AML-193 (cell line): ENCODE data around the gene CNTNAP2.
"Not testable (repeated sequence)": the region's sequence is repeated elsewhere in the genome, so short reads cannot be mapped to it uniquely, and the experiment has no call there.

ENCODE experiments used
- DNase-seq, 2 experiments: peaks; one replicate each; lab custom pipeline; 2025; lab: John Stamatoyannopoulos, UW

Gene CNTNAP2

GRCh38 chr7:146889806-146890555, 773.4 kb downstream of the CNTNAP2 start:
- DNase-seq, result no peak

GRCh38 chr7:146892151-146892550, 775.5 kb downstream of the CNTNAP2 start:
- no peak for DNase-seq

GRCh38 chr7:146894927-146895326, 778.3 kb downstream of the CNTNAP2 start:
- DNase-seq, result no peak

- DNase-seq, result no peak
Observed at GRCh38 chr7:146902266-146902665, 785.7 kb downstream of the CNTNAP2 start.

- no peak for DNase-seq
Observed at GRCh38 chr7:146902728-146903127, 786.1 kb downstream of the CNTNAP2 start.

- not testable (repeated sequence) for DNase-seq
Observed at GRCh38 chr7:146905746-146906145, 789.1 kb downstream of the CNTNAP2 start.

GRCh38 chr7:146922782-146923181, 806.2 kb downstream of the CNTNAP2 start:
- no peak for DNase-seq

- no peak for DNase-seq
Observed at GRCh38 chr7:146926841-146927240, 810.2 kb downstream of the CNTNAP2 start.

GRCh38 chr7:146937836-146938235, 821.2 kb downstream of the CNTNAP2 start:
- DNase-seq, result no peak

GRCh38 chr7:146943483-146943882, 826.9 kb downstream of the CNTNAP2 start:
- DNase-seq, result no peak

GRCh38 chr7:146948703-146949102, 832.1 kb downstream of the CNTNAP2 start:
- DNase-seq, result peak; percentile 84 to 88

GRCh38 chr7:146956321-146956720, 839.7 kb downstream of the CNTNAP2 start:
- no peak for DNase-seq

- no peak for DNase-seq
Observed at GRCh38 chr7:146956853-146957252, 840.3 kb downstream of the CNTNAP2 start.

GRCh38 chr7:146960773-146961391, 844.3 kb downstream of the CNTNAP2 start:
- no peak for DNase-seq

- DNase-seq, result no peak
Observed at GRCh38 chr7:146961617-146962016, 845.0 kb downstream of the CNTNAP2 start.

GRCh38 chr7:146966274-146966673, 849.7 kb downstream of the CNTNAP2 start:
- no peak for DNase-seq

- DNase-seq, result no peak
Observed at GRCh38 chr7:146982482-146982881, 865.9 kb downstream of the CNTNAP2 start.

GRCh38 chr7:146991596-146991995, 875.0 kb downstream of the CNTNAP2 start:
- no peak for DNase-seq

- no peak for DNase-seq
Observed at GRCh38 chr7:146993764-146994163, 877.2 kb downstream of the CNTNAP2 start.

GRCh38 chr7:147008530-147008929, 891.9 kb downstream of the CNTNAP2 start:
- DNase-seq, result no peak

- no peak for DNase-seq
Observed at GRCh38 chr7:147012666-147013065, 896.1 kb downstream of the CNTNAP2 start.

GRCh38 chr7:147013825-147014224, 897.2 kb downstream of the CNTNAP2 start:
- no peak for DNase-seq

- DNase-seq, result no peak
Observed at GRCh38 chr7:147014286-147014955, 897.8 kb downstream of the CNTNAP2 start.
